GM19463 (cell line): ENCODE measurements around the gene DHRS4.
"Not testable (repeated sequence)": the region's sequence is repeated elsewhere in the genome, so short reads cannot be mapped to it uniquely, and the experiment has no call there.

Experiments
- ATAC-seq: cut with Tn5 transposase; IDR thresholded peaks from one replicate; pipeline ENCODE4 v1.9.1; 2021; ENCODE audit warnings: mild to moderate bottlenecking, moderate library complexity; ENCODE audit not compliant: unreplicated experiment

The DHRS4 gene

GRCh38 chr14:23939607-23940326 is 13.8 kb upstream of the DHRS4 start:
- no peak for ATAC-seq

- ATAC-seq = no peak
Observed at GRCh38 chr14:23941230-23941629, 12.3 kb upstream of the DHRS4 start.

DNA sequence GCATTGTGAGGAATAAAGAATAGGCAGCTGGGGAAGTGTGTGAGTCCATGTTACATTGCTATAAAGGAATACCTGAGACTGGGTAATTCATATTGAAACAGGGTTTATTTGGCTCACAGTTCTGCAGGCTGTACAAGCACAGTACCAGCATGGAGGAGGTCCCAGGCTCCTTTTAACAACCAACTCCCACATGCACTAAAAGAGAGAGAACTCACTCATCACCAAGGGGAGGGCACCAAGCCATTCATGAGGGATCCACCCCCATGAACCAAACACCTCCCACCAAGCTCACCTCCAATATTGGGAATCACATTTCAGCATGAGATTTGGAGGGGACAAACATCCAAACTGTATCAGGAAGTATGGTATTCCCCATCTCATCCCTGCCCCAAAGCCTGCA is 11.9 kb upstream of the DHRS4 start:
- ATAC-seq = no peak

GRCh38 chr14:23942587-23942986 is 11.0 kb upstream of the DHRS4 start:
- no peak for ATAC-seq

DNA sequence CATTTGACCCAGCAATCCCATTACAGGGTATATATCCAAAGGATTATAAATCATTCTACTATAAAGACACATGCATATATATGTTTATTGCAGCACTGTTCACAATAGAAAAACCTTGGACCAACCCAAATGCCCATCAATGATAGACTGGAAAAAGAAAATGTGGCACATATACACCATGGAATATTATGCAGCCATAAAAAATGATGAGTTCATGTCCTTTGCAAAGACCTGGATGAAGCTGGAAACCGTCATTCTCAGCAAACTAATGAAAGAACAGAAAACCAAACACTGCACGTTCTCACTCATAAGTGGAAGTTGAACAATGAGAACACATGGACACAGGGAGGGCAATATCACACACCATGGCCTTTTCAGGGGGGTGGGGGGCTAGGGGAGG is 4.5 kb upstream of the DHRS4 start:
- ATAC-seq = not testable (repeated sequence)

DNA sequence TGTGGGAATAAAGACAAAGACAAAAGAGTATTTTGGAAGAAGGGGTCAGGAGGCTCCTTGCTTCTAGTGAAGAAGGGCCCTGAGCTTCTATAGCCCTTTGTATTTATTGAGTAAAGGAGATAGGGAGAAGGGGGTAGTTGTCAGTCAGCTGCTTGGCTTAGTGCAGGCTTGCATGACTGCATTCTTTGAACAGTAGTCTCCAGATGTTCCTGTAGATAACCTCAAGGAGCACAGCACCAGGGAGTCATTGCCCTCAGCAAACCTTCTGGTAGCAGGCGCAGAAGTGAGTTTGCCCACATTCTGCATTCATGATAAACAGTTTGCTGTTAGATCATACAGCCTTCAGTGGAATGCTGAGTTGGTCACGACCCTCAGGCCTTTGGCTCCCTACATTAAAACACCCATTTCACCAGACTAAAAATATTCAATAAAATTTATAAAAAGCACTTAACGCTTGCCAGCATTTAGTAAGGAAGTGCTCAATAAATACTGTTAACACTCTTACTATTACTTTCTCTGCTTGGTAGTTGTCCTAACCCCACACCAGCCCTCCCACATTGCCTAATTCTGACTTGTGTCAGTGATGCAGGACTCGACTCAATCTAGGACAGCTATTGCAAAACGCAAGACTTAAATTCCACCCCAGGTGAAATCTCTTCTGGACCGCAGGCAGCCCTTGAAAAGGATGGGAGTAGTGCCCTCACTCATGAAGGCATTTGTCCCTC is 3.0 kb upstream of the DHRS4 start:
- no peak for ATAC-seq

DNA sequence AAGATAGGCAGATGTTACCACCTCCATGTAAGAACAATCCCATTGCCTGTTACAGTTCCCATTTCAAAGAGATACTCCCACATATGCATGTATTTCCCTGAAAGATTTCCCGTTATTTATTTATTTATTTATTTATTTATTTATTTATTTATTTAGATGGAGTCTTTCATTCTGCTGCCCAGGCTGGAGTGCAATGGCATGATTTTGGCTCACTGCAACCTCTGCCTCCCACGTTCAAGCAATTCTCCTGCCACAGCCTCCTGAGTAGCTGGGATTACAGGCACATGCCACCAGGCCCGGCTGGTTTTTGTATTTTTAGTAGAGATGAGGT is 2.5 kb upstream of the DHRS4 start:
- not testable (repeated sequence) for ATAC-seq

DNA sequence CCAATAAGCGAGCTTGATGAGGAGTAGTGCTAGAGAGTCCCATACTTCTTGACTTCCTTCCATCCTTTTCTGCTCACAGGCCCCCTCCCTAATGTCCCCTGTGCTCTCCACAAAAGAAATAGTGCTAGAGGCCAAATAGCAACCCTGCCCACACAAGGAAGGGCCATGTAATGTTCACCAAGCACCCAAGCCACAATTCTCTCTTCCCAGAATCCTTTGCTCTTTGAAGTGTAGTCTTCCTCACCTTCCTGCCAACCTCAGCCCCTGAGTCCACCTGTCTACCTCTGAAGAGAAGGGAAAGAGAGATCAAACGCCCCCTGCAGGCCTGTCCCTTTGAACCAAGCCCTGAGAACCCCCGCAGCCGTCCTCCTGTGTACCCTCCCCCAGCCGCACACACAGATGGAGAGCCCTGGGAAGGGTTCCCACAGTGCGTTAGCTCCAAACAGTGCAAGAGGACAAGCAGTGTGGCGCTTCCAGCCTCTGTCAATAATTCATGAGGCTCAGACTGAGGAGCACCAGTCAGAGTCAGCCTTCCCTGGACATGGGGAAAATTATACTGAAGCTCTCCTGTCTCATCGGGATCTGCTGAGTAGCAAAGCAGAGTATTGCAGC is 1.9 kb upstream of the DHRS4 start:
- no peak for ATAC-seq

GRCh38 chr14:23953116-23953463 is 480 bp upstream of the DHRS4 start:
- ATAC-seq = not testable (repeated sequence)

- ATAC-seq = peak; percentile 17
Observed at GRCh38 chr14:23954279-23954614, 677 bp downstream of the DHRS4 start.

DNA sequence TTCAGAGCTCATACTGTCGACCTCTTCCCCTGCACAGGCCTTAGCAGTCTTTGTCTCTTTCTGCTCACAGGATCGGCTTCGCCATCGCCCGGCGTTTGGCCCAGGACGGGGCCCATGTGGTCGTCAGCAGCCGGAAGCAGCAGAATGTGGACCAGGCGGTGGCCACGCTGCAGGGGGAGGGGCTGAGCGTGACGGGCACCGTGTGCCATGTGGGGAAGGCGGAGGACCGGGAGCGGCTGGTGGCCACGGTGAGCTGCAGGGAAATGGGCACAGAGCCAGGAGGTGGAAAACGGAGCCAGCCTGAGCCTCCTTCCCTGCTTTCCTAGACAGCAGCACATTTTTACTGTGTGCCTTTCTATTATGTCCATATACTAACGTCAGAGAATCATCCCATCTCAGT is 1.4 kb downstream of the DHRS4 start:
- ATAC-seq = not testable (repeated sequence)

DNA sequence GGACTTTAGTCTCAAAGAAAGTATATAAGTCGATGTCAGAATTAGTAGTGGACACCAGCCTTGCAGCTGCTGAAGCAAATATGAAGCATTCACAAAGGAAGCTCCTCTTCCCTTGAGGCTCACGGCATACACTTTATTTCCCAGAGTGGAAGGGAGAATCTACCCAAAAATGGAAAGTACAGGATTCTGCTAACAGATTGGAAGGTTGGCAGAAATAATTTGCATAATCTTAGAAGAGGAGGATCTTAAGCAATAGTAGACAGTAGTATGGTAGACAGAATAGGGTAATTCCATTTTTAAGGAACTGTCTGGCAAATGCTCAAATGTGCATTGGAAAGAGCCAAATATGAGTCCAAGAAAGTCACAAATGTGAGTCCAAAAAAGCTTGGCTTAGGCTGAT is 2.2 kb downstream of the DHRS4 start:
- not testable (repeated sequence) for ATAC-seq

DNA sequence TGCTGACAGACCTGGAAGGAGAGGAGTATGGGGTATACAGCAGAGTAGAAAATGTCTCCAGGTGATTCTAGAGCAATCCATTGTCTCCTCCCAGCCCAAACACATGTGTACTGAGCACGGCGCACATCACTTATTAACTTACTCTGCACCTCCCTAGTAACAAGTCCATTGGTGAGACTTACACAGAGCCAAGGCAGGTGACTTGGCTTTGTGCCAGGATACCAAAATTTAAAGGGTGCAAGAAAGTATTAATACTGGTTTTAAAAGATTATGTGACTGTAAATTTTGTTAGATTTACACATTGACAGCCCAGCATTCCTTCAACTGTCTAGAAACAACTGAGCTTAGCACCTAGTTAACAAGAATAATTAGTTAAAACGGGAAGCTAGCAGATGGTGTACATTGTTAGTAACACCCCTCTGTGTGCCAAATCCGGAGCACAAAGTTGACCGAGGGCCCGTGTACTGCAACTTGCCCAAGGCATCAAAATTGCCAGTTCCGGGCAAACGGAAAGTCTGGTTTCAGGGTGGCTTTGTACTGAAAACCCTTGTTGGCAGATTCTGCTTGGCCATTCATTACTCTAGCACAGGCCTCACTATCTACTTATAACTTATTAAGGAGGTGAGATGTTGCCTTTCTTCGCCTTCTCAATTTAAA is 4.5 kb downstream of the DHRS4 start:
- ATAC-seq = not testable (repeated sequence)

GRCh38 chr14:23960899-23961298 is 7.3 kb downstream of the DHRS4 start:
- ATAC-seq = not testable (repeated sequence)

- ATAC-seq = not testable (repeated sequence)
Observed at GRCh38 chr14:23961704-23962103, 8.1 kb downstream of the DHRS4 start.

DNA sequence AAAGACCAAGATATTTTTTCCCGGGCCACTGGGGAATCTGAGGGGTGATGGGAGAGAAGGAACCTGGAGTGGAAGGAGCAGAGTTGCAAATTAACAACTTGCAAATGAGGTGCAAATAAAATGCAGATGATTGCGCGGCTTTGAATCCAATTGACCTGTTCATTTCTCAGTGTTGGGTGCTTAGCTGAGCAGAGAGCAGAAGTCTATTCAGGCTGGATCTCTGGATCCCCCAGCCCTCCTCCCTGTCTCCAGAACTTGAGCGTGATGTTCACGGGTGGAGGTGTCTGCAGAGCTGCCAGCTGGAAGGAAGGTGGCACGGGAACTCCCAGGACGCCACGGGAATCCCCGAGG is 15.5 kb downstream of the DHRS4 start:
- ATAC-seq = not testable (repeated sequence)

- peak; percentile 69 for ATAC-seq
Observed at GRCh38 chr14:23969481-23970282, 16.1 kb downstream of the DHRS4 start.

GRCh38 chr14:23970283-23970659 is 16.7 kb downstream of the DHRS4 start:
- not testable (repeated sequence) for ATAC-seq

- not testable (repeated sequence) for ATAC-seq
Observed at GRCh38 chr14:23973178-23973577, 19.6 kb downstream of the DHRS4 start.

DNA sequence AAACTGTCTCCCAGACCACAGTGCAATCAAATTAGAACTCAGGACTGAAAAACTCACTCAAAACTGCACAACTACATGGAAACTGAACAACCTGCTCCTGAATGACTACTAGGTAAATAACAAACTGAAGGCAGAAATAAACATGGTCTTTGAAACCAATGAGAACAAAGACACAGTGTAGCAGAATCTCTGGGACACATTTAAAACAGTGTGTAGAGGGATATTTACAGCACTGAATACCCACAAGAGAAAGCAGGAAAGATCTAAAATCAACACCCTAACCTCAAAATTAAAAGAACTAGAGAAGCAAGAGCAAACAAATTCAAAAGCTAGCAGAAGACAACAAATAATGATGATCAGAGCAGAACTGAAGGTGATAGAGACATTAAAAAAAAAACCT is 20.5 kb downstream of the DHRS4 start:
- not testable (repeated sequence) for ATAC-seq

- ATAC-seq = not testable (repeated sequence)
Observed at GRCh38 chr14:23977208-23977607, 23.6 kb downstream of the DHRS4 start.
